ENCODE results near the gene CYTH4. TPM values are rescaled to one million over a fixed set of nuclear protein-coding genes. Genes with fewer than 3 reads are reported as not detected.
"Not testable (repeated sequence)": the region's sequence is repeated elsewhere in the genome, so short reads cannot be mapped to it uniquely, and the experiment has no call there.

CYTH4 gene
- total RNA-seq, 4 donors from 2014 or later = 5.1 to 27.3 (median 9.4) TPM

GRCh38 chr22:37326726-37327125 lies 44.4 kb downstream of the CYTH4 start:
- Histone ChIP-seq H3K9me3 (no peaks in the 10 kb centered on the region), H3K4me1 (peaks cover 0 to 7% (median 3%) of the 10 kb centered on the region in 4 donors), H3K27me3 (peaks cover 0 to 93% (median 26%) of the 10 kb centered on the region in 4 donors), H3K4me3 (no peak overlapping the region), H3K27ac (replicated peaks in 1 of 4) (no peak overlapping the region), H3K36me3 (no peaks in the 10 kb centered on the region)
- intact Hi-C loops (cut with DNase I) = no loop called here
- no peak for DNase-seq (ENCODE audit: extremely low spot score)
- WGBS = 57% methylated on average over 7 of the region's 7 CpGs
- TF ChIP-seq POLR2A (IDR thresholded peaks at IDR 0.05; ENCODE audit: low read depth) = no peak
- no peak for TF ChIP-seq CTCF (IDR thresholded peaks at IDR 0.05)
- no peak for TF ChIP-seq POLR2AphosphoS5 (IDR thresholded peaks at IDR 0.05)
- no peak for TF ChIP-seq EP300 (IDR thresholded peaks at IDR 0.05)

DNA sequence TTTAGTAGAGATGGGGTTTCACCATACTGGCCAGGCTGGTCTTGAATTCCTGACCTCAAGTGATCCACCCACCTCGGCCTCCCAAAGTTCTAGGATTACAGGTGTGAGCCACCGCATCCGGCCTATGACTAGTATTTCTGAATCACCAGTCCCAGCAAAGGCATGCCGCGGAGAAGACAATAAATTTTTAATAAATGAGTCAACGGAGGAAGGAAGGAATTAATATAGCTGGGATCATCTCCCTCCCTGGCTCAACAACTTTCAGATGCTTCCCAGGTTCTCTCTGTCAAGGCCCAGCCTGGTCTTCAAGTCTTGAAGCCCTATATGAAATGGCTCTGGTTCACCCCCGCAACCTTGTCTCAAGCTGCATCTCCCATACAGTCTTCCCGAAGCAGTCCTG lies 45.7 kb downstream of the CYTH4 start:
- TF ChIP-seq POLR2A (IDR thresholded peaks at IDR 0.05; ENCODE audit: low read depth) (no peak), EP300 (IDR thresholded peaks at IDR 0.05) (no peak), POLR2AphosphoS5 (IDR thresholded peaks at IDR 0.05) (no peak), CTCF (IDR thresholded peaks at IDR 0.05) (no peak)

GRCh38 chr22:37328538-37329237 lies 46.4 kb downstream of the CYTH4 start:
- H3K9me3 ChIP-seq; intact Hi-C loops (cut with DNase I); H3K27ac ChIP-seq (replicated peaks in 1 of 4); H3K4me3 ChIP-seq; DNase-seq (ENCODE audit: extremely low spot score); H3K4me1 ChIP-seq; H3K36me3 ChIP-seq: not testable (repeated sequence)
- H3K27me3 ChIP-seq = peaks cover 4 to 97% (median 42%) of the 10 kb centered on the region in 4 donors
- 61% methylated on average over 4 of the region's 6 CpGs for WGBS

More for the DNA sequence above, 45.7 kb downstream of the CYTH4 start:
- intact Hi-C loops (cut with DNase I) = no loop called here
- DNase-seq (ENCODE audit: extremely low spot score) = no peak
- WGBS = 88% methylated on average over 7 of the region's 8 CpGs
- Histone ChIP-seq H3K4me3 (no peak overlapping the region), H3K27me3 (peaks cover 4 to 97% (median 38%) of the 10 kb centered on the region in 4 donors), H3K36me3 (no peaks in the 10 kb centered on the region), H3K4me1 (peaks cover 0 to 7% (median 3%) of the 10 kb centered on the region in 4 donors), H3K27ac (replicated peaks in 1 of 4) (no peak overlapping the region), H3K9me3 (no peaks in the 10 kb centered on the region)

DNA sequence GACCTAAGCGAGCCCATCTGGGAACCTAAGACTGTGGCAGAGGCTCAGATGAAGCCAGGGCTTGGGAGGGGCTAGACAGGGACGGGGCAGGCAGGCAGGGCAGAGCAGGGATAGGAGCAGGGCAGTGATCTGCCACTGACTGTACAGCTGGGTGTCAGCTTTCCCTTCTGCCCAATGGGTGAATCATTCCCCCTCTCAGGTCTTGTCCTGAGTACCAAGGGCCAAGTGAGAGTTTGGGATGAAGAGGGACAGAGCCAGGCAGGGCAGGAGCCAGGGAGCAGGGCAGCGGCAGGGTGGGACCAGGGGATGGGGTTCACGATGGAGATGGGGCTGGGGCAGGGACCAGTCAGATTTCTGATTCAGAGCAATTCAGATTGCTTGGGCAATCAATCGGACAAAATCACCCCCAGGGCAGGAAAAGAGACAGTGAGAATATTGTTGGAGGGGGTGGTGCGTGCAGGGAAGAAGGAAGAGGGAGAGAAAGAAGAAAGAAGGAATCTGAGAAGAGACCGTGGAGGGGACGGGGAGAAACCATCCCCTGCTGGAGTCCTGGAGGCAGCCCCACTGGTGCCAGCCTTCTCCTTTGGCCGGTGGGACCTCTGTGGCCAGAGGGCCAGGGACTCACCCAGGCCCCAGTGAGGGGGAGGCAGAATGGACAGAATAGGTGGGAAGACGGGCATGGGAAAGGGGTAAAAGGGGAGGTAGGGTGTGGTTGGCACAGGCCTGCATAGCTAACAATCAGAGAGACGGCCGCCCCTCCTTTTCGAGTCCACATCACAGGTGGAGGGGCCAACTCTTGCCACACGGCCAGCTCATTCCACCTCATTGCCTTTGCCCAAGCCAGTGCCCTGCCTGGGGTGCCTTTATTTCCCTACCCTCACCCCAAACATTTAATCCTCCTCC lies 47.2 kb downstream of the CYTH4 start:
- Histone ChIP-seq H3K36me3 (no peaks in the 10 kb centered on the region), H3K27me3 (peaks cover 4 to 97% (median 46%) of the 10 kb centered on the region in 4 donors), H3K4me3 (no peak overlapping the region), H3K4me1 (peaks cover 0 to 14% (median 5%) of the 10 kb centered on the region in 4 donors), H3K9me3 (no peaks in the 10 kb centered on the region), H3K27ac (replicated peaks in 1 of 4) (no peak overlapping the region)
- intact Hi-C loops (cut with DNase I) = no loop called here
- no peak for TF ChIP-seq POLR2AphosphoS5 (IDR thresholded peaks at IDR 0.05)
- TF ChIP-seq POLR2A (IDR thresholded peaks at IDR 0.05; ENCODE audit: low read depth) = no peak
- TF ChIP-seq EP300 (IDR thresholded peaks at IDR 0.05) = no peak
- no peak for TF ChIP-seq CTCF (IDR thresholded peaks at IDR 0.05)
- no peak for DNase-seq (ENCODE audit: extremely low spot score)
- WGBS = 71% methylated on average over 13 of the region's 14 CpGs
